NCI-H1436 (cell line): ENCODE data around the gene FAF1.

Experiments used
- DNase-seq: peaks from one replicate; lab custom pipeline; 2025; lab: John Stamatoyannopoulos, UW

Gene FAF1

DNA sequence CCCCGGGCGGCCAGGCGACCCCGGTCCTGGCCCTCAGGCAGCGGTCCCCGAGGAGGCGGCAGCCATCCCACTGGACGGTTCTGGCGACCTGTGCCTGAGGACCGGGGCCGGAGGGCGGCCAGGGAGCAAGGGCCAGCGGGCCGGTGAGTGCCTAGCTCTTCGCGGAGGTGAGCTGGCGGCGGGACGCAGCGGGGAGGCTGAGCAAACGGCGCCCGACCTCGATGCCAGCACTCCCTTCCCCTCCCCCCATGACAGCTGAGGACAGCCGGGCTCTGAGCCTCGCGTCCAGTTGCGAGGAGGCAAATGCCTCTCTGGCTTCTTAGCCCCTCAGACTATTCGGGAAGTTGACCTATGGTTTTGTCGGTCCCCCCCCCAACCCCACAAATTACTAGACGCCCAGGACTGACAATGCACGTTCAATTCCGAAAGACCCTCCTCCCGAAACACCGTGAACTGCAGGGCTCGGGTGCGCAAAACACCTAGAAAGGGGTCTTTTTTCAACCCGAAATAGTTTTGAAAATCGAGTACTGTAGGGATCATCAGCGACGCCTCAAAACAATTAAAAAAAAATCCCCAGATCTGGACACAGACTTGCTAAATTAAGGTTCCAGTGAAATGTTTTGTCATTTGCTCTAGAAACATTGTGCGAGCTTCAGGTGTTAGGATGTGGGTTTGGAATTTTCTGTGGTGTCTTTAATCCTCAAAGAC, 18.2 kb upstream of the FAF1 start:
- peak; percentile 54 for DNase-seq

- DNase-seq, result no peak
Measured at GRCh38 chr1:50977575-50978143, 17.6 kb upstream of the FAF1 start.

DNA sequence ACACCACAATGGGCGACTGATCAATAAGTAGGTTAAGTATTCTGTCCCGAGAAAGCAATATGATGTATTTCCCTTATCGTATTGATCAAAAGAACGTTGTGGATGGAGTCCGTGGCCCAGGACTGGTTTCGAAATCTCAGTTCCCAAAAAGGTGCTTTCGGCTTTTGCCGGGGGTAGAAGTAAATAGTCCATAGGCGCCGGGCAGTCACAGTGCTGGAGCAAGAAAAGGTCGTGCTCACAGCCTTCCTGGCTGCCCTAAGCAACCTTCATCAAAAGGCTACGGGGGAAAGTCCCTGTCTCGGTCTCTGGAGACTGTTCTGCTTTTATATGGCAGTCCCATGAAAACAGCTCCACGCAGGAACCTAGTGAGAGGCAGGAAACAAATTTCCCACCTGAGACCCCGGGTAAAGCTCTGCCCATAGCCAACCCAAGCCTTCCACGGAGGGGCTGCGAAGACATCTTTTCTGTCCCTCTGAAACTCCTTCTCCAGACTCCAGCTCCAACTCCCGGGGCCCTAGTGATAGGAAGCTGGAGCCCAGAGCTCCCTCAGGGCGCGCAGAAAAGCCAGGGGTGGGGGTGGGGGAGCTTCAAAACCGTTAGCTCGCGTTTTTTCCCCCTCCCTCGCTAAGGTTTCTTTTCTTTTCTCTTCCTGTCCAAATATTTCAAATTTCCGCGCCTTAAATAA, 17.0 kb upstream of the FAF1 start:
- peak; percentile 64 for DNase-seq

DNA sequence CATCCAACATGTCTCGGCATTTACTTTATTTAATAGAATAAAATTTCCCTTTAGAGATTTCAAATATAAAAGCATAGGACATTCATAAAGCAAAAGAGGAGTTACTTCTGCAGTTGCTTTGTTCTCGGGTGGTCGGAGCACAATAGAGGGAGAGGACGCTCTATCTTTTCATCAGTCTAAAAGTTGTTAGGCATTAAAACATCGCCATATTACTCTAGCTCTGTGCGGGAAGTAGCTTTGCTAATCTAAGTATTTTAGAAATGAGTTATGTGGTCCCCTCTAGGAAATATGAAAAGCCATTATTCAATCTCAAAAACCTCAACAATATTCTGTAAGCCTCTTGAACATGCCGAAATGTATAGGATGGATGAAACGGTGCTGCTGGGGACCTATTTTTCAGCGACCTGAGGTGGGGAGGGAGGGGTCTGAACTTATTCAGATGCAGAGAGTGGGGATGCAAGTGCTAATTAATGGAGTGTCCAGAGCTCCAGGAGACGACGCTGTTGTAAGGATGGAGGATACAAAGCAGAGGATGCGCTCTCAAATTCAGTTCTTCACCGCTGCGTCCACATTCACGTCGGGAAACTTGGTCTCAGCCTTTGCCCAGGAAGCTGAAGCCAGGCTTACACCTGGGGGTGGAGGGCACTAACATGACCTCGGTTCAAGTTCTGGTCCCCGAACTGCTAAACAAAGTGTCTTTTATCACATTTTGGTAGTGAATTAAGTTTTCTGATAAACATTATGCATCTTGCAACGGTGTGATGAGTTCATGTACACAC, 16.2 kb upstream of the FAF1 start:
- no peak for DNase-seq

DNA sequence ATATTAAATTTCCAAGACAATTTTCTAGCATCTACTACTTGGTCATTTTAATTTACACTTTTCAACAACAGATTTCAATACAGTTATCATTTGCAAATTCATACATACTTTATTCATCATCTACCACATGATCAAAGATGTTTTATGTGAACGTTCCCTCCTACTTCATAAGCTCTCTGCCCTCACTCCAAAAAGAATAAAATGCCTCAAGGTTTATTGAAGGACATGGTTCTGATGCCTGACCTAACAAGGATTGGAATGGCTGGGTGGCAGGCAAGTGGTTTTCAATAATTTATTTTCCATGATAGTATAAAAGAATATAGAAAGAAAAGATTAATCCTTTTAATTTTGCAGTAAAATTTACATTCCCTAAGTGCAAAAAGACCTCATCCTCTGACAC, 15.4 kb upstream of the FAF1 start:
- DNase-seq, result no peak

DNA sequence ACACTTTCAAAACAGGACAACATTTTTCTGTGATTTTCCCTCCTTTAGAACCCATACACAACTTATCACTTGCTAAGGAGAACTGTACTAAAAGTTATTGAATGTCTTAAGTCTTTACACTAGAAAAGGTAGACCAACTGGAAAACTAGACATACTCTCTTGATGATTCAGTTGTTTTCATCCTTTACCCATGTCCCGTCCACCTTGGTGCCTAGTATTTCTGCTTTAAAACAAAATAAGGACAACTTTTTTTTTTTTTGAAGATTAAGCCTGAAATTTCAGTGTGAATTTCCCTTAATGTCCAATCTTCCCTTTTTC, 14.5 kb upstream of the FAF1 start:
- DNase-seq, result no peak

DNA sequence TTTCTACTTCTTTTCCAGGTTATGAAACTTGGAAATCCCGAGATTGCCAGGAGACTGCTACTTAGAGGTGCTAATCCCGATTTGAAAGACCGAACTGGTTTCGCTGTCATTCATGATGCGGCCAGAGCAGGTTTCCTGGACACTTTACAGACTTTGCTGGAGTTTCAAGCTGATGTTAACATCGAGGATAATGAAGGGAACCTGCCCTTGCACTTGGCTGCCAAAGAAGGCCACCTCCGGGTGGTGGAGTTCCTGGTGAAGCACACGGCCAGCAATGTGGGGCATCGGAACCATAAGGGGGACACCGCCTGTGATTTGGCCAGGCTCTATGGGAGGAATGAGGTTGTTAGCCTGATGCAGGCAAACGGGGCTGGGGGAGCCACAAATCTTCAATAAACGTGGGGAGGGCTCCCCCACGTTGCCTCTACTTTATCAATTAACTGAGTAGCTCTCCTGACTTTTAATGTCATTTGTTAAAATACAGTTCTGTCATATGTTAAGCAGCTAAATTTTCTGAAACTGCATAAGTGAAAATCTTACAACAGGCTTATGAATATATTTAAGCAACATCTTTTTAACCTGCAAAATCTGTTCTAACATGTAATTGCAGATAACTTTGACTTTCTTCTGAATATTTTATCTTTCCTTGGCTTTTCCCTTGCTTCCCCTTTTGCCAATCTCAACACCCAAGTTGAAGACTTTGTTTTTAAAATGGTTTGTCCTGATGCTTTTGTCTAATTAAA, 14.0 kb upstream of the FAF1 start:
- no peak for DNase-seq

- no peak for DNase-seq
Measured at GRCh38 chr1:50973255-50973654, 13.2 kb upstream of the FAF1 start.

DNA sequence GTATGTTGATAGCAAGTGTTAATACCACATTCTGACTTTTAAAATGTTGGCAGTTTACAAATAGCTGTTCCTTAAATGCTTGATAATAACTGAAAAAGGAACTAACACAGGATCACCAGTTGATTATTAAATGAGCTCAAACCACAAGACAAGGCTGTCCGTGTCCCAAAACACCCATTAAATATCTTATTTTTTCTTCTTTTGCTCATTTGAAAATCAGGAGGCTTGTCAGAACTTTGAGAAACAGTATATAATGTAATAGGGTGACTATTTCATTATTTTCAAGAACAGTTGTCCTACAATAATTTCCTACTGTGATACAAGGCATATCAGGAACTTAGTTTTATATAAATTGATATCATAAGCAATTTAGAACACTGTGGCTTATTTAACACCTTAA, 12.7 kb upstream of the FAF1 start:
- no peak for DNase-seq

- DNase-seq, result no peak
Measured at GRCh38 chr1:50971748-50972305, 11.8 kb upstream of the FAF1 start.

DNA sequence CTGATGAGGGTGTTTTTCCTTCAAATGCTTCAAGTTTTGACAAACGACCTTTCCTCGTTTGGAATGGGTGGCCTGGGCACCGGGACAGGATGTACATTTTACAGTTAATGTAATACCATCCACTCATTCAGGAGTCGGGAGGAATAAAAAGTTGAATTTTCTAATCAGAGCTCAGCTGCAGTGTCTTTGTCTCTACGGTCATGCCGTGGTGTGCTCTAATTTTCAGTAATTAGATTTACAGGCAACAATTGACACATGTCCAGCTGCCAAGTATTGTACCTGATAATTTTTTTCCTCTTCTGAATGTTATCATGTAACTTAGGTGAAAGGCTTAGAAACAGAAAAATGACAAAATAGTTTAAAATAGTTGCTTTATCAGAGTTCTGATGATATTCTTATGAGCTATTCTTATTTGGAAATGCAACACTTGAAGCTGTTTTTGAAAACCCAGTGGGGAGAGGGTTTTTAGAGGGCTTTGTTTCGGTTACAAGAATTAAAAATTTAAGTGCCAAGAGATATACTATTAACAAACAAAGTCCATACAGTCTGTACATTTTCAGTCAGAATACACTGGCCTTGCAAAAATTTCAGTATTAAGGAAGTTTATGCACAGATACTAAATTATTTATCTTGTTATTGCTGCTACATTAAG, 11.0 kb upstream of the FAF1 start:
- no peak for DNase-seq

DNA sequence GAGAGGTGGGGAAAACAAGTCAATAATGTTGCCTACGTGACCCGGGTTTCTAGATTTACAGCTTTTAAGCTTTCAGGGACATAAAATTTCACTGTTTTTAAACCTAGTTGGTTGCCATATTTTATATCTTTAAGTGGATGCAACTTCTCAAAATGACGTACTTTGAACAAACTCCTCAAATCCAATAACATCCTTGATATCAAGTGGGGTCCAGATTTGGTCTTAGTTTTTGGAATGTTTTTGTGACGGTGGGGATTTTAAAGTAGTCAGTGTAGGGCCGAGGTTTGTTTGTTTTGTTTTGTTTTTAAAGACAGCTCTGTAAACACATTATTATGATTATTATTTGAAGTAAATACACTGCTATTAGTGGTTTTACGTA, 10.4 kb upstream of the FAF1 start:
- DNase-seq, result no peak

DNA sequence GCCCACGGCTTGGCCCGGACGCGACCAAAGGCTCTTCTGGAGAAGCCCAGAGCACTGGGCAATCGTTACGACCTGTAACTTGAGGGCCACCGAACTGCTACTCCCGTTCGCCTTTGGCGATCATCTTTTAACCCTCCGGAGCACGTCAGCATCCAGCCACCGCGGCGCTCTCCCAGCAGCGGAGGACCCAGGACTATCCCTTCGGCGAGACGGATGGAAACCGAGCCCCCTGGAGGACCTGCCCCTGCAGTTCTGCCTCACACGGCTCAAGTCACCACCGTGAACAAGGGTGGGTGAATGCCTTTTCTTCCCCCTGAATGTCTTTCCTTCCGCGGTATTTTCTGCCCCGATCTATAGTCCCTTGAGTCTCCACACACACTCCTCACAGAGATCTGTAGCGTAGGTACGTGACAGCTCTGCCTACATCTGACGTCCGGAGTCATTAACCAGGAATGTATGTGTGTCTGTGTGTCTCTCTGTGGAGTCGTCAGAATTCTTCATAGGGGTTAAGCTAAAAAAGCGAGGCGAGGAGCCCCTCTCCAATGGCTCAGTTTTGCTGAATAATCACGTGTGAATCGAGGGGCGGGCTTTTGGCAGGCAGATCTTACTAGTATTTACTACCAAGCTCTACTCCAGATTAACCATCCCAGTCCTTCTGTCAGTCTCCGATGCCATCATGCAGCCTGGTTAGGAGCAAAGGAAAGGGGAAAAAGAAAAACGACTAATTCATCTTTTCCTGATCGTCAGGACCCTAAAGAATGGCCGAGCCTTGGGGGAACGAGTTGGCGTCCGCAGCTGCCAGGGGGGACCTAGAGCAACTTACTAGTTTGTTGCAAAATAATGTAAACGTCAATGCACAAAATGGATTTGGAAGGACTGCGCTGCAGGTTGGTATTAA, 9.8 kb upstream of the FAF1 start, which contains the start of gene CDKN2C:
TSS of gene CDKN2C (plus strand) at position 635 of the 898 bp plus-strand sequence. CDS start at position 759, 124 bp downstream.
- peak; percentile 84 for DNase-seq

- no peak for DNase-seq
Measured at GRCh38 chr1:50968821-50969610, 8.9 kb upstream of the FAF1 start.

DNA sequence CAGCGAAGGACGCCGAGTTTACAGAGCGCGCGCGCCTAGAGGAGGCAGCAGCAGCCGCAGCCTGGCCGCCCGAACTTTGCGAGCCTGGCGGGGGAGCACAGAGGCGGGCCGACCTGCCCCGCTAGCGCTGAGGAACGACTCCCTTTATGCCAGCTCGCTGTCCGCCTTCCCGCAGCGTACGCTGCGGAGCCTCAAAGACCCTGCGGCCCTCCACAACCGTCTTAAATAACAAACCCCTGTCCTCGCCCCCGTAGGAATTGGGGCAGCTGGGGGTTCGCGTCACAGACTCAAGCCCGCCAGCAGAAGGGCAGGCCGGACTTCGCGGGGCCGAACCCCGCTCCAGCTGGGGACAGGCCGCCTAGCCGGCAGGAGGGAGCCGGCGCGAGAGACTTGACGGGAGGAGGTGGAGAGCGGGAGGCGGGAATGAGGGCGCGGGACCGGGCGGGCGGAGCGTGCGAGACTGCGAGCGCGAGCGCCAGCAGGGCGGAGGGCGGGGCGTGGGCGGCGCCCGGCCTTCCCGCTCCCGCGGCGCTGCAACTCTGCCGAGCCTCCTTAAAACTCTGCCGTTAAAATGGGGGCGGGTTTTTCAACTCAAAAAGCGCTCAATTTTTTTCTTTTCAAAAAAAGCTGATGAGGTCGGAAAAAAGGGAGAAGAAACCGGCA, 8.2 kb upstream of the FAF1 start:
- DNase-seq, result peak; percentile 89

GRCh38 chr1:50967416-50968157, 7.5 kb upstream of the FAF1 start:
- no peak for DNase-seq

DNA sequence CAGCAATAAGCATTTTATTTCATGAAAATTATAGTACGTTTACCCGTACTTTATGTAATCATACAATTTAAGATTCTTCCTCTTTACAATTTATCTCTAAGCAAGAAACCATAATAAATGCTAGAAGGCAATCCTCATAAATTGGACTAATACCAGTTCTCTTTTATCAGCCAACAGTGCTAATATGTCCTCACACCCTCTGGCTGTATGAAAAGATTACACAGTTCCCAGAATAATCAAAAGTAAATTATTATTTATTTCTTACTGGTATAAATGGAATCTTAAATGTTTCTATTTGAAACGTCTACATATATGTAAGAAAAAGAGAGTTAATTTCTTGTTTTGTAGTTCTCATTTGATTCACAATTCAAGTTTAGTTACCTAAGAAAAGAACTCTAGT, 6.9 kb upstream of the FAF1 start:
- DNase-seq, result no peak

DNA sequence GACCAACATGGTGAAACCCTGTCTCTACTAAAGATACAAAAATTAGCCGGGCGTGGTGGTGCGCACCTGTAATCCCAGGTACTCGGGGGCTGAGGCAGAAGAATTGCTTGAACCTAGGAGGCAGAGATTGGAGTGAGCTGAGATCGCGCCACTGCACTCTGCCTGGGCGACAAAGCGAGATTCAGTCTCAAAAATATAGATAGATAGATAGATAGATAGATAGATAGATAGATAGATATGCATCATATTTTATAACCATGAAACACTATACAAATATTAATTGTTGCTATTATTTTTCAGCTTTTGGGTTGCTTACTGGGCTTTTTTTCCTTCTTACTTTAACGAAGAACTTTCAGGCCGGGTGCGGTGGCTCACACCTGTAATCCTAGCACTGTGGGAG, 4.8 kb upstream of the FAF1 start:
- DNase-seq, result no peak
